Chondrocyte (in vitro differentiated cells): ENCODE measurements around the gene P2RY2. TPM values are rescaled to one million over a fixed set of nuclear protein-coding genes. Genes with fewer than 3 reads are reported as not detected.

ENCODE experiments used
- DNase-seq: peaks from one replicate; pipeline ENCODE4 v3.0.0; 2021; ENCODE audit warnings: mixed read lengths, low spot score
- H3K27ac Mint-ChIP-seq: one replicate; pipeline ENCODE4 v1.8.0; 2021; ENCODE audit warnings: mild to moderate bottlenecking, moderate library complexity, mixed read lengths; ENCODE audit not compliant: unreplicated experiment
- H3K27me3 Mint-ChIP-seq: 2 replicates; pipeline ENCODE4 v1.8.0; 2021; ENCODE audit warnings: low read depth, mixed read lengths
- H3K36me3 Mint-ChIP-seq: 2 replicates; pipeline ENCODE4 v1.8.0; 2021; ENCODE audit warnings: low read depth, mixed read lengths
- H3K4me1 Mint-ChIP-seq: 2 replicates; pipeline ENCODE4 v1.8.0; 2021; ENCODE audit warnings: low read depth, mild to moderate bottlenecking, mixed read lengths
- H3K4me3 Mint-ChIP-seq: one replicate; pipeline ENCODE4 v1.8.0; 2021; ENCODE audit warnings: mild to moderate bottlenecking, moderate library complexity, mixed read lengths; ENCODE audit not compliant: unreplicated experiment
- H3K9me3 Mint-ChIP-seq: 2 replicates; pipeline ENCODE4 v1.8.0; 2021; ENCODE audit warnings: low read depth, mixed read lengths
- CTCF ChIP-seq: fragments of 200-600 bp; sonication (generic); IDR thresholded peaks from 2 replicates; pipeline ENCODE4 v1.5.0; 2021; ENCODE audit warnings: antibody characterized with exemption, mild to moderate bottlenecking, moderate library complexity
- total RNA-seq: library from RNA; stranded (reverse); gene quantifications from 3 replicates; pipeline ENCODE4 v1.2.1, GENCODE V29; 2021

The P2RY2 gene
- total RNA-seq, 1 donor from 2014 or later = 0.32 TPM

DNA sequence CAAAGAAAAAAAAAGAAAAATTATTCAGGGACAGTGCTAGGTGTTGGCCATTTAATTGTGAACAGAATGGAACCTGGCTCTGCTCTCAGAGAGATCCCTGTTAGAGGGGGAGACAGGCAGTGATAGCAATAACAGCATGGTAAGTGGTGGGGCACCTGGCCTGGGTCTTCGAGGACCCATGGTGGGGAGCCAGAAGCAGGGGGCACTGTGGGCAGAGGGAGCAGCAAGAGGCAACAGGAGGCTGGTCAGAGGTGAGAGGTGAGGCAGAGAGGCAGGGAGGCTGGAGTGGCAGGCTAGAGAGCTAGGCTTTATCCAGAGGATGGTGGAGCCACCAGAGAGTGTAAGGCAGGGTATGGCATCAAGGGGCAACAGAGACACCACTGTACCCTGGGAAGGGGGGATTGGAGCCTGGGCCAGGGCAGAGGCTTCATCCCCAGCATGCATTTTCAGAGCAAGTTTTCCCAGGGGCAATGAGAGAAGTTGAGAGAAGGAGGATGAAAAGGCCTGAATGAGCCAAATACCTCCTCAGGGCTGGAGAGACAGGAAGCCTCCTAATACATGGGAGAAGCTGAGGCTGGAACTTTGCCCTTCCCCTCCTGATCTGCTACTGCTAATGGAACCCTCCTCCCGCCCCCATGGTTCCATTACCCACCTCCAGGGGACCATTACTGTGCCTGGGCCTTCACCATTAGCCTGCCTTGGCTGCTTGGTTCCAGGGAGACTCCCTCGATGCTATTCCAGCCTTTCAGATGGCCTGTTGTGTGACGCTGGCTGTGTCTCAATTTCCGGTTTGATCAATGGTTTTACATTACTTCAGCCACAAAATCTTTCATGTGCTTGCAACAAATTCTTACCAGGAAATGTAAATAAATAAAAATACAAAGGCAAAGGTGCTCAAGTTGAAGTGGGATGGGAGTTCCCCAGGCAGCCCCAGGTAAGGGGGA is 2.6 kb upstream of the P2RY2 start:
- DNase-seq = peak; percentile 66
- no peak for TF ChIP-seq CTCF
- H3K27me3 Mint-ChIP-seq = peaks cover 15% of the 10 kb centered on the region
- H3K36me3 Mint-ChIP-seq = no peaks in the 10 kb centered on the region
- H3K4me1 Mint-ChIP-seq = peaks cover 15% of the 10 kb centered on the region
- H3K4me3 Mint-ChIP-seq = no peak overlapping the region
- no peaks in the 10 kb centered on the region for H3K9me3 Mint-ChIP-seq
- H3K27ac Mint-ChIP-seq = no peak overlapping the region

- Mint-ChIP-seq H3K4me1 (peaks cover 11% of the 10 kb centered on the region), H3K27me3 (peaks cover 15% of the 10 kb centered on the region), H3K27ac (no peak overlapping the region), H3K4me3 (no peak overlapping the region), H3K9me3 (no peaks in the 10 kb centered on the region), H3K36me3 (no peaks in the 10 kb centered on the region)
- no peak for TF ChIP-seq CTCF
- peak; percentile 10 for DNase-seq
Measured at GRCh38 chr11:73216465-73216864, 1.6 kb upstream of the P2RY2 start.

- Mint-ChIP-seq H3K9me3 (no peaks in the 10 kb centered on the region), H3K4me1 (peaks cover 11% of the 10 kb centered on the region), H3K4me3 (peak overlapping the region; percentile 57), H3K27ac (no peak overlapping the region), H3K36me3 (no peaks in the 10 kb centered on the region), H3K27me3 (peaks cover 15% of the 10 kb centered on the region)
- no peak for TF ChIP-seq CTCF
- DNase-seq = peak; percentile 81
Measured at GRCh38 chr11:73217131-73217809, 811 bp upstream of the P2RY2 start.

- Mint-ChIP-seq H3K36me3 (no peaks in the 10 kb centered on the region), H3K4me1 (peaks cover 11% of the 10 kb centered on the region), H3K4me3 (peak overlapping the region; percentile 71), H3K9me3 (no peaks in the 10 kb centered on the region), H3K27ac (no peak overlapping the region), H3K27me3 (peaks cover 19% of the 10 kb centered on the region)
- DNase-seq = no peak
- no peak for TF ChIP-seq CTCF
Measured at GRCh38 chr11:73217810-73218105, 323 bp upstream of the P2RY2 start.

DNA sequence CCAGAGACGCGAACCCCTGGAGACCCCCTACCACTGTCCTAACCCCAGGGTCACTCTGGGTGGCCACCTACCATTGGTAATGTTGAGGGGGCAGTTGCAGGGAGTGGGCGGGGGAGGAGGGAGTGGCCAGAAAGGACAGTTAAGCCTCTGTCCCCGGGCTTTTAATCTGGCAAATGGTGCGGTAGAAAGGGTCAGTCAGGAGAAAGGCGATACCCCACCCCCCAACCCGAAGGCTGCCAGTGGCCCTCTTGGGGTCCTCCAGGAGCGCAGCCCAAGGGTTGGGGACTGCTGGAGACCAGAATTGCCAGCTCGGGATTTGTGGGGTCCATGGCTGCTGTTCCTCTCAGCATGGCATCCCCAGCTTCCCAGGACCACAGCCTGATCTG is 742 bp downstream of the P2RY2 start:
- no peak overlapping the region for H3K27ac Mint-ChIP-seq
- H3K36me3 Mint-ChIP-seq = no peaks in the 10 kb centered on the region
- H3K4me3 Mint-ChIP-seq = peak overlapping the region; percentile 71
- no peak for TF ChIP-seq CTCF
- peaks cover 11% of the 10 kb centered on the region for H3K4me1 Mint-ChIP-seq
- H3K27me3 Mint-ChIP-seq = peaks cover 21% of the 10 kb centered on the region
- H3K9me3 Mint-ChIP-seq = no peaks in the 10 kb centered on the region
- DNase-seq = peak; percentile 65
